Measurements from ENCODE around the gene FAF1.

DNA sequence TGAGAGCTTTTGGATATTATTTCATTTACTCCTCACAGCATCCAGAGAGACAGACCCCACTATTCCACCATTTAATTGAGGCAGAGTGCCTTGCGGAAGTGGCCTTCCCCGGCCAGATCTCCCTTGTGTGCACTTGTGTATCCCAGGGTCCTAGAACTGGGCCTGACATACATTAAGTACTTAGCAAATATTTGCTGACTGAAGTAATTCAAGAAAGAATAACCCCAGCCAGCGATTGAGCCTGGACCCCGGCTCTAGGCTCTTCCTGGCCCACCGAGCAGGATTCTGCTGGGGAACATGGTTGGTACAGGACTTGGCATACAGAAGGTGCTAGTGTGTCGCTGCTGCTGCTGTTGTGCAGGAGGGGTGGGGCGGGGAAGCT lies 545.2 kb downstream of the FAF1 start:
- TF ChIP-seq EZH2 (IDR thresholded peaks at IDR 0.05; ENCODE audit: insufficient read depth, poor library complexity, severe bottlenecking) = peak; percentile 35
- TF ChIP-seq EZH2phosphoT487 (IDR thresholded peaks at IDR 0.05; ENCODE audit: insufficient read depth, low read depth) = no peak

Measured in GM23248 (cell line).